CD4-positive, alpha-beta T cell (primary cell): ENCODE data around the gene NOS1. TPM values are rescaled to one million over a fixed set of nuclear protein-coding genes. Genes with fewer than 3 reads are reported as not detected.

Experiments
- ATAC-seq: fragments of 200-7000 bp; cut with Tn5 transposase; one replicate; pipeline ENCODE4 v1.10.0; 2022; ENCODE audit warnings: mild to moderate bottlenecking; ENCODE audit not compliant: poor library complexity
- CTCF ChIA-PET: fragments of 350-600 bp; sonication (Branson Sonifier 250); formaldehyde crosslinking; loops from one replicate; lab custom pipeline; 2021; ENCODE audit warnings: antibody characterized with exemption, inconsistent platforms; lab: Charles Lee
- POLR2A ChIA-PET: fragments of 350-600 bp; sonication (Branson Sonifier 250); formaldehyde crosslinking; loops from one replicate; lab custom pipeline; 2021; ENCODE audit warnings: antibody characterized with exemption, inconsistent platforms; lab: Charles Lee
- DNase-seq, 14 experiments: peaks; one replicate each; pipeline ENCODE4 v3.0.0-alpha.2; 2013 to 2020; ENCODE audit warnings: mixed read lengths in 2 of 14
- H3K27ac ChIP-seq, 2 donors: one replicate each; pipeline versions ENCODE4 v1.5.1 to v1.7.0; 2013; ENCODE audit warnings: low read length in 2 of 2, low read depth in 1 of 2, mild to moderate bottlenecking in 1 of 2
- H3K27me3 ChIP-seq, 2 experiments: 1 replicate in 1 of 2; 2 replicates in 1 of 2; pipeline versions ENCODE4 v1.6.1 to v1.7.0; 2013; ENCODE audit warnings: low read length in 2 of 2, control low read depth in 1 of 2, mild to moderate bottlenecking in 1 of 2, moderate library complexity in 1 of 2; ENCODE audit not compliant: insufficient read depth in 2 of 2, control insufficient read depth in 1 of 2
- H3K36me3 ChIP-seq: one replicate; pipeline ENCODE4 v1.6.1; 2013; ENCODE audit warnings: low read length, control low read depth; ENCODE audit not compliant: insufficient read depth
- H3K4me1 ChIP-seq: one replicate; pipeline ENCODE4 v1.6.1; 2013; ENCODE audit warnings: low read length, control low read depth; ENCODE audit not compliant: insufficient read depth
- H3K4me3 ChIP-seq: one replicate; pipeline ENCODE4 v1.5.1; 2013; ENCODE audit warnings: mild to moderate bottlenecking, low read length, moderate library complexity
- H3K9me3 ChIP-seq, 2 experiments: 1 replicate in 1 of 2; 2 replicates in 1 of 2; pipeline versions ENCODE4 v1.6.1 to v1.7.0; 2013; ENCODE audit warnings: low read length in 2 of 2, mild to moderate bottlenecking in 2 of 2, control low read depth in 1 of 2, moderate library complexity in 1 of 2; ENCODE audit not compliant: control insufficient read depth in 1 of 2, insufficient read depth in 1 of 2
- H3K27ac Mint-ChIP-seq: one replicate; pipeline ENCODE4 v1.8.0; 2020; ENCODE audit warnings: mixed read lengths
- H3K27me3 Mint-ChIP-seq: one replicate; pipeline ENCODE4 v1.8.0; 2021; ENCODE audit warnings: mixed read lengths
- H3K36me3 Mint-ChIP-seq: one replicate; pipeline ENCODE4 v1.8.0; 2021; ENCODE audit warnings: low read depth, mixed read lengths
- H3K4me1 Mint-ChIP-seq: one replicate; pipeline ENCODE4 v1.8.0; 2021; ENCODE audit warnings: low read depth, mixed read lengths
- H3K4me3 Mint-ChIP-seq: one replicate; pipeline ENCODE4 v1.8.0; 2020; ENCODE audit warnings: mild to moderate bottlenecking, mixed read lengths
- H3K9me3 Mint-ChIP-seq: one replicate; pipeline ENCODE4 v1.8.0; 2020; ENCODE audit warnings: mixed read lengths
- CTCF ChIP-seq: fragments of 200-600 bp; IDR thresholded peaks from one replicate; pipeline ENCODE4 v1.8.0; 2022; ENCODE audit warnings: antibody characterized with exemption, mild to moderate bottlenecking
- intact Hi-C, 2 experiments: fragments of 100-400 bp; cut with DNase I in 1 of 2; cut with micrococcal nuclease in 1 of 2; formaldehyde crosslinking; loops; one replicate each; pipeline versions ENCODE4 v1.15.1 to v1.9.0; 2023 to 2025; cut with DNase I, micrococcal nuclease
- total RNA-seq, 174 experiments: library from RNA in 2 of 174; stranded (reverse) in 2 of 174; gene quantifications; one replicate each; pipeline ENCODE4 v1.2.3 and lab custom pipeline; 2021 to 2026

NOS1 gene
- total RNA-seq, 2 experiments from 2014 or later, result not detected

GRCh38 chr12:117330441-117331113 is 30.8 kb downstream of the NOS1 start:
- Histone ChIP-seq H3K27me3 (peaks cover 10 to 20% of the 10 kb centered on the region in 2 experiments), H3K9me3 (peaks cover 0 to 27% of the 10 kb centered on the region in 2 experiments), H3K4me3 (no peak overlapping the region), H3K36me3 (no peaks in the 10 kb centered on the region), H3K4me1 (no peaks in the 10 kb centered on the region), H3K27ac (no peak overlapping the region)
- intact Hi-C loops, result no loop called here
- no peaks in the 10 kb centered on the region for H3K36me3 Mint-ChIP-seq
- no peak overlapping the region for H3K27ac Mint-ChIP-seq
- no peak overlapping the region for H3K4me3 Mint-ChIP-seq
- TF ChIP-seq CTCF, result no peak
- H3K27me3 Mint-ChIP-seq, result peaks cover 47% of the 10 kb centered on the region
- ChIA-PET CTCF (no interaction called here), POLR2A (no interaction called here)
- H3K9me3 Mint-ChIP-seq, result peaks cover 3% of the 10 kb centered on the region
- ATAC-seq, result no peak
- H3K4me1 Mint-ChIP-seq, result no peaks in the 10 kb centered on the region
- no peak for DNase-seq

- H3K36me3 Mint-ChIP-seq, result no peaks in the 10 kb centered on the region
- ChIA-PET CTCF (no interaction called here), POLR2A (no interaction called here)
- H3K4me1 Mint-ChIP-seq, result no peaks in the 10 kb centered on the region
- H3K9me3 Mint-ChIP-seq, result peaks cover 3% of the 10 kb centered on the region
- H3K27me3 ChIP-seq, result peaks cover 5 to 16% of the 10 kb centered on the region in 2 experiments
- H3K4me3 Mint-ChIP-seq, result no peak overlapping the region
- no peak overlapping the region for H3K27ac ChIP-seq
- TF ChIP-seq CTCF, result no peak
- no peak overlapping the region for H3K27ac Mint-ChIP-seq
- H3K36me3 ChIP-seq, result no peaks in the 10 kb centered on the region
- H3K27me3 Mint-ChIP-seq, result peaks cover 47% of the 10 kb centered on the region
- no peak for ATAC-seq
- DNase-seq, result no peak
- H3K4me1 ChIP-seq, result no peaks in the 10 kb centered on the region
- H3K4me3 ChIP-seq, result no peak overlapping the region
- intact Hi-C loops, result no loop called here
- peaks cover 0 to 27% of the 10 kb centered on the region in 2 experiments for H3K9me3 ChIP-seq
Observed at GRCh38 chr12:117329756-117330155, 31.7 kb downstream of the NOS1 start.

GRCh38 chr12:117328556-117329100 is 32.8 kb downstream of the NOS1 start:
- no peaks in the 10 kb centered on the region for H3K4me1 Mint-ChIP-seq
- no peak overlapping the region for H3K27ac ChIP-seq
- no peak overlapping the region for H3K4me3 Mint-ChIP-seq
- peaks cover 0 to 16% of the 10 kb centered on the region in 2 experiments for H3K27me3 ChIP-seq
- H3K36me3 Mint-ChIP-seq, result no peaks in the 10 kb centered on the region
- H3K9me3 ChIP-seq, result peaks cover 0 to 28% of the 10 kb centered on the region in 2 experiments
- ChIA-PET CTCF (no interaction called here), POLR2A (no interaction called here)
- DNase-seq (no peak), ATAC-seq (no peak)
- H3K27me3 Mint-ChIP-seq, result peaks cover 38% of the 10 kb centered on the region
- no peaks in the 10 kb centered on the region for H3K36me3 ChIP-seq
- no peak overlapping the region for H3K27ac Mint-ChIP-seq
- no peak for TF ChIP-seq CTCF
- no peak overlapping the region for H3K4me3 ChIP-seq
- intact Hi-C loops, result no loop called here
- H3K4me1 ChIP-seq, result no peaks in the 10 kb centered on the region
- H3K9me3 Mint-ChIP-seq, result peaks cover 3% of the 10 kb centered on the region
